Measurements from ENCODE around the gene CABLES2.

CABLES2 gene

DNA sequence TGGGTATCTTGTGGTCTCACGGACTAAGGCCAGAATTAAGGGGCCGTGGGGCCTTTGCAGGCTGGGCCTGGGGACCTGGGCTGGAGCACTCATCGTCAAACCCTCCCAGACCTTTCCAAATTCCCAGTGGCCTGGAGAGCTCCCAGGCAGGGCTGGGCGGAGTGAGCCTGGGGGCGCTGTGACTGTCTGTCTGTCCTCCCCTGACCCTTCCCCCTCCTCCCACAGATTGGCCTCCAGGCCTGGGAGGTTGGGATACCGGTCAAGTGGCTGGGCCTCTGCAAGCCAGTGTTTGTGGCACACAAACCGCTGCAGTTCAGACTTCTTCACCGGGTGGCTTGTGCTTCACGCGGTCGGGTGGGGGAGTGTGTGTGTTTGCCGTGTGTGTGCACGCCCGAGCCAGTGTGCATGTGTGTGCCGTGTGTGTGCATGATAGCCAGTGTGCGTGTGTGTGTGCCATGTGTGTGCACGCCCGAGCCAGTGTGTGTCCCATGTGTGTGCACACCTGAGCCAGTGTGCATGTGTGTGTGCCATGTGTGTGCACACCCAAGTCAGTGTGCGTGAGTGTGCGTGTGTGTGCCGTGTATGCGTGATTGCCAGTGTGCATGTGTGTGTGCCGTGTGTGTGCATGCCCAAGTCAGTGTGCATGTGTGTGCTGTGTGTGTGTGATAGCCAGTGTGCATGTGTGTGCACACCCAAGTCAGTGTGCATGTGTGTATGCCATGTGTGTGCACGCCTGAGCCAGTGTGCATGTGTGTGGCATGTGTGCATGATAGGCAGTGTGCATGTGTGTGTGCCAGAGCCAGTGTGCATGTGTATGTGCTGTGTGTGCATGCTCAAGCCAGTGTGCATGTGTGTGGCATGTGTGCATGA lies 14.0 kb upstream of the CABLES2 start:
- in situ Hi-C loops (cut with MboI; ENCODE audit: low sequenced_read_pairs) = no loop called here

DNA sequence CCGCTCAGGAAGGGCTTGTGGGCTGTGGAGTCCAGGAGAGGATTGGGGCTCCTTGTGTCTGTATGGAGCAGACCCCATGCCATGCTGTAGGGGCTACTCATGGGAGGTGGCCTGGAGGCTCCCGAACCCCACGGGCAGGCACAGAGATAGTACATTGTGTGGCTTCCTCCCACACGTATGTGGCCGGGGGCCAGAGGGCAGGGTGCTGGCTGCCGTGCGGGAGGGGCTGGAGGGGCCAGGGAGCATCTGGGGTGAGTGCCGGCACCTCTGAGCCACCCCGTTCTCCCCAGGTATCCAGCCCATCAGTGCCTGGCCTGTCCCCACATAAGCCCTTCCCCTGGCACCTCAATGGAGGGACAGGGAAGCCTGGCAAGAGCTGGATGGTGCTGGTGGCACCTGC lies 12.7 kb upstream of the CABLES2 start:
- in situ Hi-C loops (cut with MboI; ENCODE audit: low sequenced_read_pairs) = no loop called here

DNA sequence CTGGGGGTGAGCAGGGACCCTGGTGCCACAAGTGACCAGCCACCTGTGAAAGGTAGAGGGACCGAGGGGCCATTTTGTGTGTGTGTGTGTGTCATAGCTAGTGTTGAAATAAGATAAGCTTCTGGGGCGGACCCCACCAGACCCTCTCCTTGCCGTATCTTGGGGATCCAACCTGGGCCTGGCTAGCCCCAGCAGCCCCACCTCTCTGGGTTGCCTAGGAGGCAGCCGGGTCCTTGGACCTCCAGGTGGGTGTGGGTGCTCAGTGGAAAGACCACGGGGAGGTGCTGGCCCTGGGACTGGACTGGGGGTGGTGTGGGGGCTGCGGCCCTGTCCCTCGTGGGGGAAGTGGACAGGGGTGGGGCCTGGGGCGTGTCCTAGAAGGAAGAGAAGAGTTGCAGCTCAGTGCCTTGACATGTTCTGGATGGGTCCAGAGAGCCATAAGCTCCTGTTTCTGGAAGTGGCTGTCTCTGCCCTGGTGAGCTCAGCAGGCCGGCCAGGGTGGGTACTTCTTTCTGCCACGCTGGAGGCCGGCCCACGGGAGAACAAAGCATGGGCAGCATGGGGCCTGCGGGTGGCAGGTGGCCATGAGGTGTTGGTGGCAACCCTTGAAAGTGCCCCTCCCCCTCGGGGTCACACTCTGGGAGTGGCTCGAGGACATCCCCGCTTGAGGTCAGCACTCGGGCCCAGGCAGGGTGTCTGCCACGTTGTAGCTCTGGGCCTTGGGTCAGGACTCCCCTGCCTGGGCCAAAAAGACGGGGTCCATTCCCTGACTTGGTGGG lies 11.8 kb upstream of the CABLES2 start:
- in situ Hi-C loops (cut with MboI; ENCODE audit: low sequenced_read_pairs) = no loop called here

DNA sequence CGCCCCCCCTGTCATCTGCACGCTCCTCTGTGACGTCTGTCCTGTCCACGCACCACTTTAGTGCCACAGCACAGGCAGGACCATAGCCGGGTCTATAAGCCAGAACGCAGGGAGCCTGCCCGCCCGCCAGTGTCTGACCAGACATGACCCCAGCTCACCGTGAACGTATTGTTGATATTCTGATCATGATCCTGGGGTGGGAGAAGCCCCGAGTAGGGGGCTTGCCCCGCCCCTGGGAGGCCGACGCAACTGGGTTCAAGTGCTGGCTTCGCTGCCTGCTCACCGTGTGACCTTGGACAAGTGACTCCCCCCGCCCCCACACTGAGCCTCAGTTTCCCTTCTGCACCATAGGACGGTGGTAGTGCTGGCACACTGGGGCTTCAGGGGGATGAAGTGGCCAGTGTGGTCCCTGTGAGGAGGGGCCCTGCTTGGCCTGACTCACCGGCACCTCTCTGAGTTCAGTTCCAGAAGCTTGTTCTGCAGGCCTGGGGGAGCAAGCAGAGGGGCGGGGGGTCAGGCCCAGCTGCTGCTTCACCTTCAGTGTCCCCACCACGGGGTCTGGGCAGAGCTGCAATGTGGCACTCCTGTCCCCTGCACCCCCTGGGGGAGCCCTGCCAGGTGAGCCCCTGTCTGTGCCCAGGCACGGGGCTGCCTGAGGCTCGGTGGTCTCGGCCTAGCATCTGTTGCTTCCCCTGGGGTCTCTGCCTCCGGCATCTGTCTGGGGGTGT lies 11.1 kb upstream of the CABLES2 start:
- in situ Hi-C loops (cut with MboI; ENCODE audit: low sequenced_read_pairs) = no loop called here

DNA sequence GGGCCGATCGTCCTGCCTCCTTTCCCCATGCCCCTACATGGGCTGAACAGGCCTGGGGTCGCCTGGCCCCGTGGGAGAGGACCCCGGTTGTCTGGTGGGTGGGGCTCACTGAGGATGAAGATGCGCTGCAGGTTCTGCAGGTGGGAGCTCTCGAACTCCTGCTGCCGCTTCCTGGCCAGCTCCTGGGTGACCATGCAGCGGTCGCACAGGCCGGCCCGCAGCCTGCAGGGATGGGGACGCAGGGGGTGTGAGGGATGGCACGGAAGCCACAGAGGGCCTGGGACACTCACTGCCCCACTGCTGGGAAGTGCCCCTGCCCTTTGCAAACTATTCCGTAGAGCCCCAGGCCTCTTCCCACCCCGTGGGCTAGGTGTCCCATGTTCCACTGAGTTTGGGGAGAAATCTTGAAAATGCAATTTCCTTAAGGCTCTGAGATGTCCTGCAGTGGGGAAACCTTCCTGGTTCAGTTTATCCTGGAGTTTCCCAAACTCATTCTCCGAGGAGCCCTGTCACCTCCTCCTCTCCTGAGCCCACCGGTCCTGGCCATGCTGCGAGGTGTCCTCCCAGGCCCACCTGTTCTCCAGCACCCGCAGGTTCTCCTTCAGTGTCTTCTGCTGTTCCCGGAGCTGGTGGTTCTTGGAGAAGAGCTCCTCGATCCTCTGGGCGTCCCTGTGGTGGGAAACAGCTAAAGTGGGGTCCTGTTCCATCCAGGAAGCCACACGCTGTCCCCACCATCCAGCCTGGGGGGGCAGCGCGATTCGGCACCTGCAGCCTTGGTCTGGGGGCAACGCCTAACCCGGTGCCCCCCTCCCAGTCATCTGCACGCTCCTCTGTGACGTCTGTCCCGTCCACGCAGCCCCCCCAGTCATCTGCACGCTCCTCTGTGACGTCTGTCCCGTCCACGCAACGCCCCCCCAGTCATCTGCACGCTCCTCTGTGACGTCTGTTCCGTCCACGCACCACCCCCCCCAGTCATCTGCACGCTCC lies 9.9 kb upstream of the CABLES2 start:
- in situ Hi-C loops (cut with MboI; ENCODE audit: low sequenced_read_pairs) = no loop called here

DNA sequence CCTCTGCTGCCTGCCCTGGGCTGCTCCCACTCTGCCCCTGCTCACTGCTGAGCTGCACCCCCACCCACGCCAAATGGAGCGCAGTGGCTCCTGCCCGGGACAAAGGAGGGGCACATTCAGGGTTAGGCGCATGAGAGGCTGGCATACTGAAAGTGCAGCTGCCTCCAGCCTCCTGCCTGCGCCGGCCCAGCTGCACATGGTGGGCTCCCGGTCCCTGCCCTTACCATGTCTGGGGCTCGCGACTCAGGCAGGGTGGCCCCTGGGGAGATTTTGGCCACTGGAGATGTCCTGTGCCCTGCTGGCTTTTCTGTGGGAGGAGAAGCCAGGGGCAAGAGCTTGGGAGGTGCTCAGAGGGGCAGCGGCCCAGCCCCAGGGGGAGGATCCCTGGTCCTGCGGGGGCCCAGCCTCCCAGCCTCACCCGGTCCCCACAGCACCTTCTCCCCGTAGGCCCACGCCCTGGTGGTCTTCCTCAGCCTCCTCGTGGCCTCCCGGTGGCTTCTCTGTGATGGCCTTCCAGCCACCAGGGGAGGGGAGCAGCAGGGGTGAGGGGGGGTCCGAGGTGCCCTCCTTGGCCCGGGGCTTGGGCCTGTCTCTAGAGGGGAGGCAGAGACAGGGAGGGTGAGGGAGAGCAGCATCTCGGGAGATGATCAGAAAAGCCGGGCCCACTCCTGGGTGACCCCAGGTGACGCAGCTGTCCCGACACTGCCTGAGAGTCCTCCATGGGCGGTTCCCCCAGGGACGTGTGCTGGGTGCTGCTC lies 8.4 kb upstream of the CABLES2 start:
- in situ Hi-C loops (cut with MboI; ENCODE audit: low sequenced_read_pairs) = no loop called here

DNA sequence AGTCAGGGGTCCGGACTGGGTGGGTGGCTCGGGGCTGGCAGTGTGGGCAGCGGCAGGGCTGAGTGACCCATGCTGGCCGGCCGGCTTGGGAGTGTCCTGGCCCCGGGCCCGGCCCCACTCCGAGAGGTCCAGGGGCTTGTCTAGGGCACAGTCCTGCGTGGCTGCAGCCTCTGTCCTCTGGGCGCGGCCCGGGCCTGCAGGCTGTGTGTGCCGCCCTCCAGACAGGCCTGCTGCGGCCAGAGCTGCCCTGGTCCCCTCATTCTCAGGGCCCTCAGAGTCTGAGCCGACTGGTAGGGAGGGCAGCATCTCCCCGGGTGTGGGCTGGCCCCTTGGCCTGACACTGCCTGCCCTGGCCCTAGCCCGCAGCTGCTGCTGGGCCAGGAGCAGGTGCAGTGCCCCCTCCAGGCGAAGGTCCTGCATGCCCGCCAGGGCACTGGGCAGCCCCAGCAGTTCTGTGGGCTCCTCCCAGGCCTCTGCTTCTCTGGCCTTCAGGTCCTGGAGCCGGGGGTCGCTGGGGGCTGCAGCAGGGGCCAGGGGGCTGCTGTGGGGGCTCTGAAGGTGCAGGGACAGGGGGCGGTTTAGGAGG lies 6.9 kb upstream of the CABLES2 start:
- in situ Hi-C loops (cut with MboI; ENCODE audit: low sequenced_read_pairs) = no loop called here

DNA sequence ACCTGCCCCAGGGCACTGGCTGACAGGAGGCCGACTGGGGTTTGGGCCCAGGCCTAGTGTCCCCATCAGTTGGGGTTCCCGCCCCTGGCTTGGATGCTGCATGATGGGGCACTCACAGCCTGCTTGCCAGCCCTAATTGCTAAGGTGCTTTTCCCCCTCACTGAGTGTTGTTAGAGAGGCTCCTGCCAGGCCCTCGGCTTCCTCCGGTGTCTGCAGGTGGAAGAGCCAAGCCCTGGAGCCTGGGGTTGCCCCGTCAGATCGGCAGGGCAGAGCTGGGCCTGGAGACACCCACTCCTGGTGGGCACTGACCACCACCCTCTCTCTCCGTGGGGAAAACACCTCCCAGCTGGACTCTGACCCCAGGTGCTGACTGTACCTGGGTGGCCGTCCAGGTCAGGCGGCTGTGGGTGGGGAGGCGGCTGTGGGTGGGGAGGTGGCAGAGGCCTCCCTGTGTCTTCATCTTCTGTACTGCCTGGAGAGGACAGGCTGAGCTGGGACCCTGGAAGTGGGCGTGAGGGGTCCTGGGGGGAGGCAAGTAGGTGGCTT lies 6.0 kb upstream of the CABLES2 start:
- in situ Hi-C loops (cut with MboI; ENCODE audit: low sequenced_read_pairs) = no loop called here

DNA sequence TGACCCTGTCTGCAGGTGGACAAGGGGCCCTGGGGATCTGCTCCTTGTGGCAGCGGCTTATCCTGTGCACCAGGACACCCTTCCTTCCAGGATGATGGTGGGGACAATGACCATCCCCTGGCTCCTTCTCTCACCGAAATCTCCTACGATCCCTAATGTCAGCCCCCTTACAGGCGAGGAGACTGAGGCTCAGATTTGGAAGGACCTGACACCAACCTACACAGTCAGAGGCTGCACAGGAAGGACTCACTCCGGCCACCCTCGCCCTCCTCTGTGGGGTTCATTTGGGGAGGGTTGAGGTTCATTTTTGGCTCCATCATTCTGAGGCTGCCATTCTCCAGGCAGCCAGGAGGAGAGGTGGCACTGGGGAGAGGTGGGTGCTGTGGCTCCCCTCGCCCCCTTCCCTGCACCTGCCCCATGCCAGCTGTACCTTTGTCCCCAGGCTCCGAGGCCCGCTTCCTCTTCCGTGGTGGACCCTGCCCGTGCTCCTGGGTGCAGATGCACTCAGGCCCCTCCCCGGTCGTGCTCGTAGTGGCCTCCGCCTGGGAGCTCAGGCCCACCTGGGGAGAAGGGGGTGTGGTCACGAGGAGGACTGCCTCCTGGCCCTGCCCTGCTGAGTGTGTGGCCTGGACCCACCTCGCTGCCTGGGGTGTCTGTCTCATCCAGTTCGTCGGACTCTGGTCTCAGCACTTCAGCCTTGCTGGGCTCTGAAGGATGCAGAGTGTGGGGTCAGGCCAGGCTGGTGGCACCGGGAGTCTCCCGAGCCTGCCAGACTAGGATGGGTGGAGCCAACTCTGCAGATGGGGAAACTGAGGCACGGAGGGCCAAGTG lies 5.3 kb upstream of the CABLES2 start:
- in situ Hi-C loops (cut with MboI; ENCODE audit: low sequenced_read_pairs) = no loop called here

DNA sequence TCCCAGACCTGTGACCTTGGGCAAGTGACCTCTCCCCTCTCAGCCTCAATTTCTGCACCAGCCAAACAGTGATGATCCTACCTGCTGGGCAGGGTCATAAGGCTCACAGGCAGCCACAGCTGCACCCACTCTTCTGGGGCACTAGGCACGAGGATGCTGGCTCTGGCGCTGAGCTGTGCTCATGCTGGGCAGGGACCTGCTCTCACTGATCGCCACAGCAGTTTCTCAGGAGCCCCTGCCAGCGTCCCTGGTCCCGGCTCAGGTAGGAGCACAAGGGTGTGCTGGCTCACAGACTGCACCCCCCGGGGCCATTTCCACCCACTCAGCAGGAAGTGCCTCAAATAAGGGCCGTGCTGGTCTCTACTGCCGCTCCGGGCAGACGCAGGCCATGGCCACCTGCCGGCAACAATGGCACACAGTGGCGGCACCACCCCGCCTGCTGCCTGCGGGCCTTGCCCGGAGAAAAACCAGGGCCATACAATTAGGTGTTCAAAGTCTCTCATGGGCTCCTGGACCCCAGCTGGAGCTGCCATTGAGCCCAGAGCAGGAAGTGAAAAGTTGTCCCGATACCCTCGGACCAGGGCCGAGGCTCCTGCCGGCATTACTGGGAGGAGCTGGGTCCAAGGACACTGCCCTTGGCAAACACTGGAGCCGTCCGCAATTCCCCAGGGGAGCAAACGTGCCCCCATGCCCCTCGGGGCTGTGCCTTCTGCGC lies 4.6 kb upstream of the CABLES2 start:
- in situ Hi-C loops (cut with MboI; ENCODE audit: low sequenced_read_pairs) = no loop called here

DNA sequence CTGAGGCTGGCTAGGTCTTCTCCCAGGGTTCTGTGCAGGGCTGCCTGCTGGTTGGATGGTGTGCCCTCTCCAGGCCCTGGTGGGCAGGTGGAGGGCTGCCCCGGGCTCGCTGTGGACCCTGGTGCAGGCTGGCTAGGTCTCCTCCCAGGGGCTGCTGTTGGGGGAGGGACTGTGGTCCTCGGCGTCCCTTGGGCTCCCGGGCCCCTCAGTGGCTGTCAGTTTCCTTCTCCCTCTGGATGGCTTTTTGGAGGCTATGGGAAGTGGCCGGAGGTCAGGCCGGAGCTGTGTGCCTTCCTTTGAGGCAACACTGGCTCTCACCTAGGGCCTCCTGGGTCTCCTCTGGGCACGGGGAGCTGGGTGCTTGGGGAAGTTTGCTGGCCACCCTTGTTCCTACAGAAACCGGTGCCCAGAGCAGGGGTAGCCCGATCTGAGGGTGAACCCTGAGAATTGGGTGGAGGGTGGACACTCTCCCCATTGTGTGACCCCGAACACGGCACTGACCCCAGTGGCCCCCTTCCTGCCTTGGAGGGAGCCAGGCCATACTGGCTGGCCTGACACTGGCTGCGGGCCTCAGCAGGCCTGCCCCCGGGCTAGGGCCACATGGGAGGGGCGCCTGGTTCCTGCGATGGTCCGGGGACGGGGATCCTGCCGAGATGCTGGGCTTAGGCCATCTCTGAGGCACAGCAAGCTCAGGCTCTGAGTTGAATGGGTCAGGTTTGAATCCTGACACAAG lies 3.8 kb upstream of the CABLES2 start:
- in situ Hi-C loops (cut with MboI; ENCODE audit: low sequenced_read_pairs) = no loop called here

DNA sequence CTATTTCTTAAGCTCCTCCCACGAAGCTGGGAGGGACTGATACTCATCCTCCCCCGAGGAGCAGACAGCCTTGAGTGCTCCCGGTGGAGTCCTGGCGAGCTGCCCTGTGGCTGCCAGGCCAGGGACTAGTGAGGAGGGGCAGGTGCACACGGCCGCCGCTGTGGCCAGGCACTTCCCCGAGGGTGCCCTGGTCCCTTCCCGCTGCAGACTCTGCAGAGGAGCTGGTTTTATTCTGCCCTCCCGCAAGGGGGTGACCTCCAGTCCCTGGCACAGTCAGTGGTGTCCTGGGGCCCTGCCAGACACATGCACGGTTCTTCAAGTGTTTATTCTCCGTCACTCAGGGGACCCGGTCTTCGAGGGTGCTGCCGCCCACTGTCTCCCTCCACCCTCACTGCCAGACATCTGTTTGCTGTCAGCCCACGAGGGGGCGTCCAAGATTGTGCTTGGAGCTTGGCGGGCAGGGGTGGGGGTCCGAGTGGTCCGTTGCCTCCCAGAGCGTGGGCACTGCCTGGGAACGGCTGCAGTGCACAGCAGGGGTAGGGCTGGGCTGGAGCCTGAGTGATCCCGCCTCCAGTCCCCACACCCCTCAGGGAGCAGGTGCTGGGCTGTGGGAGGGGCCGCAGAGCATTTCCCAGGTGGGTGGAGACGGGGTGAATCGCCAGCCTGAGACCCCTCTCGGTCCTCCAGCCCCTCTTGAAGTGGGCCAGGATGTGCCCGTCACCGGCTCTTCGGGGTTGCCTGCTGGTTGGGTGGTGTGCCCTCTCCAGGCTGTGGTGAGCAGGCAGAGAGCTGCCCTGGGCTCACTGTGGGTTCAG lies 3.1 kb upstream of the CABLES2 start:
- in situ Hi-C loops (cut with MboI; ENCODE audit: low sequenced_read_pairs) = no loop called here

DNA sequence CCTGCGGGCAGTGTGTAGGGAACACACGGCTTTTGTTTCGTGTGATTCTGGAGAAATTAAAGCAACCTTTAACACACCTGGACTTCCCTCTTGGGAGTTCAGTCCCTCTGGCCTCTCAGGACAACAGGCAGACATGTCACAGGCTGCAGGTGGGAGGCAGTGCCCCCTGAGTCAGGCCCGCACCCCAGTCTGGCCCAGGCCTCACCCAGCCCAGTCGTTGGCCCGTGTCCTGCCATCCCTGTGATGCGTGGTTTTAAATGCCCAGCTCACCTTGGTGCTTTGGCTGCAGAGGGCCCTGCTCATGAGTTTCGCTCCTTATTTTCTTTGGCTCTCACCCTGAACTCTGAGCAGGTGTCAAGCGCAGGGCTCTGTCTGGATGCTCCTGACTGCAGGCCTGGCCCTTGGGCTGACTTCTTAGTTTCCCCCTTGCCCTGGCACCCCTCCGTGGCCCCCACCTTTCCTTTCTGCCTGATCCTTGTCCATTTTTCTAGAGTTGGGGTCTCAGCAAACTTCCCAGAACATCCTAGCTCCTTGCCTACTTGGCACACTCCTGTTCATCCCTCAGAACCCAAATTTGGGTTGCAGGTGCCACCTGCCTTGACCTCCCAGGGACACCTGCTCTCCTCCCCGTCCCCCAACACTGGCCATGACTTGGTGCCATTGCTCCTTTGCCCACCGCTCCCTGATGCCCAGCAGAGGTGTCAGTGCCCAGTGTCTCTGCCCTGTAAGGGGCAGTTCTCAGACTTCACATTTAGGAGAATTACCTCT lies 2.2 kb upstream of the CABLES2 start:
- in situ Hi-C loops (cut with MboI; ENCODE audit: low sequenced_read_pairs) = no loop called here

DNA sequence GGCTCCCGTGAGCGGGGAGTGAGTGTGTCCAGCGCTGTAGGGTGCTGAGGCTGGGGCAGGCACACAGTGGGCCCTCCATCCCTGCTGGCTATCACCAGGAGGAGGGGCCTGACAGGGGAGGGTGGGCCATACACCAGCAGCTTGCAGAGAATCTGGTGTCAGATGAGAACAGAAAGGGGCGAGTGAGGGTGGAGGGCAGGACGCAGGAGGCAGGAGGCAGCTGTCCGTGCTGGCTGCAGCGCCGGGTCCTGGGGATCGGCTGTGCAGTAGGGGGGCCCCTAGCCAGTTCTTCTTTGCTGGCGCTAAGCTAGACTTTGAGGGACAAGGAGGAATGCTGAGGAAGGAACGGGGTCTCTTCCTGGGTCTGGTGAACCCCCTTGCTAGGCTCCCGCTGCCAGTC lies 1.6 kb upstream of the CABLES2 start:
- in situ Hi-C loops (cut with MboI; ENCODE audit: low sequenced_read_pairs) = no loop called here

DNA sequence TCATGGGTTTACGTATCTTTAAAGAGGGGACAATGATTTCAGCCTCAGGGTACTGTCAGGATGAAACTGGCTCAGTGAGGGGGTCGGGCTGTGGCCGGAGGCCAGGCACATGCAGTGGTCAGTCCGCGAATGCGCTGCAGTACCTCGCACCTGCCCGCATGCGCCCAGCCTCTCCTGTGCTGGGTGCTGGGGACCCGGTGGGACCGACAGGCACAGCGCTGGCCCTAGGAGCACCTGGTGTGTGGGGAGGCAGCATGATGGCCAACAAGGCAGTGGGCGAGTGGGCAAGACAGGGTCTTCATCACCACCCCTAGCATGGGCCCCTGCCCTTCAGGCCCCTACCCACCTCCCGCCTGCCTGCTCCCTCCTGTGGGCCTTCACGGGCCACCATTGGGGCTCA lies 970 bp upstream of the CABLES2 start:
- in situ Hi-C loops (cut with MboI; ENCODE audit: low sequenced_read_pairs) = no loop called here

All from HL-60/S4 treated with phorbol 12-myristate 13-acetate at 8.2 ng/mL for 4 days and 3 days (cell line).